HG02981 (cell line): ENCODE results near the gene SORCS2.

ENCODE experiments used
- ATAC-seq: cut with Tn5 transposase; IDR thresholded peaks from one replicate; pipeline ENCODE4 v1.9.1; 2021; ENCODE audit warnings: mild to moderate bottlenecking, moderate library complexity; ENCODE audit not compliant: unreplicated experiment

SORCS2 gene

DNA sequence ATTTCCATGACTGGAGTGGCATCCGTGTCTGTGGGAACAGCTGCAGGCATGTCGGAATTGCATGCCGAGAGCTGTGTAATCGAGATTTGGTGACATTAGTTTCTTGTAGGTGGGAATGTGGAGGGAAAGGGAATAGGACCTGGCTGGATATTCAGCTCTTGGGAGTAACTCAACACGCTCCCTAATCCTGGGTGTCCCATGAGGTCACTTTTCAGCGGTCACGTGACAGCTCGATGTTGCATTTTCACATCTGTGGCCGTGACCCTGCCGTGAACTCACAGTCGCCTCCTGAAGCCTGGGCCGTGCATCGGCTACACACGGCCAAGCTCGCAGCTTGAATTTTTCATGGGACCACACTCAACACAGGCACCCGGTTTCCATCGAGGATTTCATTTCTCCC is 268.2 kb downstream of the SORCS2 start:
- ATAC-seq, result no peak

DNA sequence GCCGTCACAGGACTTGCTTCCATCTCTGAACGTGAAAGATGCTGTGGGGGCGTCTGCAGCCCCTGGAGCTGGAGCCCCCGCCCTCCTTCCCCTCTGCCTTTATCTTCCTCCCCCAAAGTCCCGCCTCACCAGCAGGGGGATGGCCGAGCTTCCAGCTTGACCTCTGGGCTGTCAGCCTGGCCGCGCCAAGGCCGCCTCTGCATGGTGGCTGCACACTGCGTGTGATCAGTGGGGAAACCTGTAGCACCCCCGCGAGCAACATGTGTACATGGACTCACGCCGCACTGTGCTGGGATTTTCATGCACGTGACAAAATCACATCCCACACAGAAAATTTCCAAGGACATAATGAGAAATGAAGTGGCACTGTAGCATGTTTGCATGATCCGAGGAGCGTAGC is 268.9 kb downstream of the SORCS2 start:
- no peak for ATAC-seq

DNA sequence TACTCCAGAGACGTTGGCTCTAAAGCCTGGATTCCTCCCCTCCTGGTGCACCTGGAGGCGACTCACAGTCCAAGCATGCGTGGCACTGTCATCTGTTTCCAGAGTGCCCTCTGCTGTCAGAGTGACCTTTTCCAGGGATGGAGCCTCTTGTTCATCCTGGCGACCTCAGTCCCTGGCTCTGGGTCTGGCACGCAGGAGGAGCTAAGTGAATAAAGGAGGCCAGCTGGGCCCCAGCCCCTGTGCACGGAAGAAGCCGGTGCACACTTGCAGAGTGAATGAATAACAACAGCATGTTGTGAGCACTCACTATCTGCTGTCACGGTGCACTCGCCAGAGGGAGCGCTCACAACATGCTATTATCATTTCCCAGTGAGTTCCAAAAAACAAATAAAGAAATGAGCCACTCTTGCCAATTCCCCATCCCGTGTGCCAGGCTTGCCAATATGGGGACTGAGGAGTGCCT is 270.2 kb downstream of the SORCS2 start:
- ATAC-seq, result no peak

GRCh38 chr4:7463566-7464258 is 271.4 kb downstream of the SORCS2 start:
- ATAC-seq, result no peak

- ATAC-seq, result no peak
Observed at GRCh38 chr4:7464259-7464655, 271.9 kb downstream of the SORCS2 start.

DNA sequence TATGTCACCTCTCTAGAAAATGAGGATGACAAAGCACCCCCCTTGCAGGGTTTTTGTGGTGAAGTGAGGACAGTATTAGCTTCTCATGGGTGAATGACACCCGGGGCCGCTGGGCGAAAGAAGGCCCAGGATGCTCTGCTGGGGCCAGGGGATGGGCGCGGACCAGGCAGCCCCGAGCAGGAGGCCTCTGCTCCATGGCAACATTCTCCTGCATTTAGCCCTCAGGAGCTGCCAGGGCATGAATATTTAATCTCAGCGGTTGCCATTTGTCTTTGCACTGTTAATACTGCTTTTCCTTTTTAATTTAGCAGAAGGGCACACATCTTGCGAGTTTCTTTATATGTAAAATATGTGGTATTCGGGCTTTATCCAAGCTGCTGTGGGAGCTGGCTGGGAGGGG is 272.7 kb downstream of the SORCS2 start:
- ATAC-seq, result no peak

- no peak for ATAC-seq
Observed at GRCh38 chr4:7466215-7466614, 273.9 kb downstream of the SORCS2 start.

- ATAC-seq, result no peak
Observed at GRCh38 chr4:7466904-7467303, 274.6 kb downstream of the SORCS2 start.

DNA sequence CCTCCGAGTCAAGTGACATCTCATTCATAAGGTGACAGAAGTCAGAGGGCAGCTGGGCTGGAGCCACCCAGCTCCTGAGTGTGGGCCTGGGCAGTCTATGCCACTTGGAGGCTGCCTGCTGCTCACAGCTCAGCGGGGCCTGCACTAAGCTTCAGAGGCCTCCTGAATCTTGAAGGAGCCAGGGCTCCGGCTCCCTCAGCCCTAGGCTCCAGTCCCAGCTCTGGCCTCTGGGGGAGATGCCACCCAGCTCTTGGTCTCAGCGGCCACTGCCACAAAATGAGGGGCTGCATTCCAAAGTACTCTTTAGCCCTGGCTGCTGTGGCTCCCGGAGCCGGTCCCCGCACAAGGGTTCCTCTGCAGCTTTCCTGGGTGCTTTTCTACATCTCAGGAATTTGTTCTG is 275.1 kb downstream of the SORCS2 start:
- no peak for ATAC-seq

- ATAC-seq, result no peak
Observed at GRCh38 chr4:7469023-7469422, 276.7 kb downstream of the SORCS2 start.

DNA sequence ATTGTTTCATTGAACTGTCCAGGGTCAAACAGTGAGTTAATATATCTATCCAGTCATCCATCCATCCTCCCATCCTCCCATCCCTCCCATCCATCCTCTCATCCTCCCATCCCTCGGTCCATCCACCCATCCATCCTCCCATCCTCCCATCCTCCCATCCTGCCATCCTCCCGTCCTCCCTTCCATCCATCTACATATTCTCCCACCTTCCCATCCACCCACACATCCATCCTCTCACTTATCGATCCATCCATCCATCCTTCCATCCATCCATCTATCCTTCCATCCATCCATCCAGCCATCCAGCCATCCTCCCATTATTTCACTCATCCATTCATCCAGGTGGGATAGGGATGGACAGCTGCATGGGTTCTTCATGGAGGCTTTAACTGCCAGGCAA is 277.8 kb downstream of the SORCS2 start:
- no peak for ATAC-seq

DNA sequence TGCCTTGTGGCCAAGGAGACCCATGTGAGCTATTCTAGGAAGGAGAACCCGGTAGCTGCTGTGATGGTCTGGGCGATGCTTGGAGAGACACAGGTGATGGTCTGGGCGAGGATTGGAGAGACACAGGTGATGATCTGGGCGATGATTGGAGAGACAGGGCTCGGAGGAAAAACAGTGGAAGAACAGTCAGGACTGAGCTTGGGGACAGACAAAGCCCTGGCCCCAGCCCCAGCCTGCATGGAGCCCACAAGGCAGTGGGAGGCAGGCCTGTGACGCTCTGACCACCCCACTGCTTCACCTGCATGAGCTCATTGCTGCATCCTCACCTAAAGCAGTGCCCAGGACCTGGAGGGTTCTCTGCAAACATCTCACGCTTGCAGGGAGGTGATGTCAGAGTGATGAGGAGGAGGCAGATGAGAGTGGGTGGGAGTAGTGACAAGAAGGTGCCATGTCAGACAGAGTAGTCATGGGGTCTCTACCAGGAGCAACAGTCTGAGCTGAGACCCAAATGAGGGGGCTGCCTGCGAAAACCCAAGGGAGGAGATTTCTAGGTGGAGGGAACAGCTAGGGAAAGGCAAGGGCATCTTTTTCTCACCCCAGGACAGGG is 278.3 kb downstream of the SORCS2 start:
- ATAC-seq, result no peak

GRCh38 chr4:7472442-7473013 is 280.2 kb downstream of the SORCS2 start:
- ATAC-seq, result no peak

GRCh38 chr4:7473081-7473480 is 280.7 kb downstream of the SORCS2 start:
- no peak for ATAC-seq

DNA sequence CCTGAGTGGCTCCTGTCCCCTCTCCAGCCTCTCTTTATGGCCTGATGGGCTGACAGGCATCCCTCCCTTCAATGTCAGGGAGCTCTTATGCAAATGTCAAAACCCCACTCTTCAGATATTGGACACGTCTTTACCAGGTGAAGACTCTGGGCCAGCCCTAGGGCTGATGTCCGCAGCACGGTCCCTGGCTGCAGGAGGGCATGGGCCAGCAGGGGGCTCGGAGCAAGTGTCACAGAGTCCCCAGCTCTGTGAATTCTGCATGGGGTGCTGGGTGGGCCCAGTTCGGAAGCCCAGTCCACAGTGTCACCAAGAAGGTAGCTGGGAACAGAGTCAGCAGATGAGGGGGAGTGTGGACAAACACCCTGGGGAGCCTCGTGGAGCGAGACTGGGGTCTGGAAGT is 282.0 kb downstream of the SORCS2 start:
- no peak for ATAC-seq

- no peak for ATAC-seq
Observed at GRCh38 chr4:7475207-7475606, 282.9 kb downstream of the SORCS2 start.

- no peak for ATAC-seq
Observed at GRCh38 chr4:7476820-7477219, 284.5 kb downstream of the SORCS2 start.

- no peak for ATAC-seq
Observed at GRCh38 chr4:7477695-7478094, 285.4 kb downstream of the SORCS2 start.

DNA sequence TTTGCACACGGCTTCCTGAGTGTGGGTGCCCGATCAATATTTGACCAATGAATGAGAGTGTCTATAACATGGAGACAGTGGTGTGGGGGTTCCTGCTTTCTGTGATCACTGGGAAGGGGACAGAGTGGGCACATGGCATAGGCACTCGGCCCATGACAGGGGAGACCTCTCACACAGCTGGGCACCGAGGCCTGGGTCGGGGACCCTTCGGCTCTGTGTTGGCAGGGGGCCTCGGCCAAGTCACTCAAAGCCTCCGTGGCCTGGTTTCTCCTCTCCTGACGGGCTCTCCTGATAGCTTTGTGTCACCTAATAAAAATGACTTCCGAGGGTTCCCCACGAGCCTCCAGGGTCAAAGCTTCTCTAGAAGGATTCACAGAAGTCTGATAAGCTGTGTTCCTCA is 286.3 kb downstream of the SORCS2 start:
- no peak for ATAC-seq

GRCh38 chr4:7480423-7480822 is 288.1 kb downstream of the SORCS2 start:
- no peak for ATAC-seq

DNA sequence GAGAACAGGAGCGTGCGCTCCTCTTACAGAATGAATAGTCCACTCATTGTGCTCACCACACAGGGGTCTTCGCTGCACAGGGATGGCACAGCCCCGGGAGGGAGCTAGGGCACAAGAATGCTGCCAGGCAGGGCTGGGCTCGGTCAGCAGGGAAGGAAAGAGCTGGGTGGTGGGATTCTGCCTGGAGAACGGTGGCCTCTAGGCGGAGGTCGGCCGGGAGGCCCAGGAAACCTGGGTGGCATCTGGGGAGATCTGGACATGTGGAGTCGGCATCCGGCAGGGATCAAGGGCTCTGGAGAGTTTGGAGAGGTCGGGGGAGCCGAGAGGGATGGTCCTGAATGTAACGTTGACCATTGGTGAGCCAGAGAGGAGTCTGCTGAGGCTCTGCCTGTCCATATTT is 288.9 kb downstream of the SORCS2 start:
- no peak for ATAC-seq

- no peak for ATAC-seq
Observed at GRCh38 chr4:7485096-7485495, 292.8 kb downstream of the SORCS2 start.
